Activated CD4-positive, alpha-beta memory T cell treated with anti-CD3 and anti-CD28 coated beads, Interleukin-2, amount 10 ng/mL, durations not matched to agents 7 days and 5 days (primary cell): ENCODE results near the gene DCAF17. TPM values are rescaled to one million over a fixed set of nuclear protein-coding genes. Genes with fewer than 3 reads are reported as not detected.

Experiments used
- CTCF ChIA-PET: fragments of 350-600 bp; sonication (Branson Sonifier 250); formaldehyde crosslinking; loops from one replicate; lab custom pipeline; 2021; ENCODE audit warnings: antibody characterized with exemption, inconsistent platforms; lab: Charles Lee
- POLR2A ChIA-PET: fragments of 350-600 bp; sonication (Branson Sonifier 250); formaldehyde crosslinking; loops from one replicate; lab custom pipeline; 2021; ENCODE audit warnings: antibody characterized with exemption; lab: Charles Lee
- DNase-seq: peaks from one replicate; pipeline ENCODE4 v3.0.0-alpha.2; 2020
- H3K27ac Mint-ChIP-seq: one replicate; pipeline ENCODE4 v1.8.0; 2021; ENCODE audit warnings: mild to moderate bottlenecking, mixed read lengths
- H3K27me3 Mint-ChIP-seq: one replicate; pipeline ENCODE4 v1.8.0; 2021; ENCODE audit warnings: mixed read lengths
- H3K36me3 Mint-ChIP-seq: one replicate; pipeline ENCODE4 v1.8.0; 2021; ENCODE audit warnings: low read depth, mixed read lengths
- H3K4me1 Mint-ChIP-seq: one replicate; pipeline ENCODE4 v1.8.0; 2021; ENCODE audit warnings: mixed read lengths
- H3K4me3 Mint-ChIP-seq: one replicate; pipeline ENCODE4 v1.8.0; 2021; ENCODE audit warnings: mild to moderate bottlenecking, mixed read lengths
- H3K9me3 Mint-ChIP-seq: one replicate; pipeline ENCODE4 v1.8.0; 2021; ENCODE audit warnings: mixed read lengths
- total RNA-seq, 2 experiments: library from RNA; stranded (reverse); gene quantifications; one replicate each; pipeline ENCODE4 v1.2.3, GENCODE V29; 2021

Gene DCAF17
- total RNA-seq, 2 experiments from 2014 or later: 12.8 to 14.8 TPM

GRCh38 chr2:171509945-171510731 is 76.1 kb downstream of the DCAF17 start:
- POLR2A ChIA-PET: no interaction called here
- peaks cover 10% of the 10 kb centered on the region for H3K27me3 Mint-ChIP-seq

GRCh38 chr2:171512014-171512413 is 78.0 kb downstream of the DCAF17 start:
- H3K4me1 Mint-ChIP-seq: peaks cover 5% of the 10 kb centered on the region
- DNase-seq: no peak
- H3K27ac Mint-ChIP-seq: no peak overlapping the region
- CTCF ChIA-PET: no interaction called here
- H3K36me3 Mint-ChIP-seq: no peaks in the 10 kb centered on the region
- H3K4me3 Mint-ChIP-seq: no peak overlapping the region
- H3K9me3 Mint-ChIP-seq: no peaks in the 10 kb centered on the region
- POLR2A ChIA-PET: no interaction called here
- H3K27me3 Mint-ChIP-seq: peaks cover 4% of the 10 kb centered on the region

More at GRCh38 chr2:171509945-171510731, 76.1 kb downstream of the DCAF17 start:
- Mint-ChIP-seq H3K27ac (no peak overlapping the region), H3K4me3 (peak overlapping the region; percentile 47), H3K36me3 (no peaks in the 10 kb centered on the region), H3K4me1 (peaks cover 5% of the 10 kb centered on the region), H3K9me3 (no peaks in the 10 kb centered on the region)
- DNase-seq: no peak
- CTCF ChIA-PET: no interaction called here

- DNase-seq: no peak
- POLR2A ChIA-PET: no interaction called here
- no peaks in the 10 kb centered on the region for H3K9me3 Mint-ChIP-seq
- H3K36me3 Mint-ChIP-seq: no peaks in the 10 kb centered on the region
- CTCF ChIA-PET: no interaction called here
- peaks cover 5% of the 10 kb centered on the region for H3K4me1 Mint-ChIP-seq
- H3K27ac Mint-ChIP-seq: no peak overlapping the region
- no peak overlapping the region for H3K4me3 Mint-ChIP-seq
- H3K27me3 Mint-ChIP-seq: peaks cover 1% of the 10 kb centered on the region
Observed at GRCh38 chr2:171512683-171513195, 78.7 kb downstream of the DCAF17 start.

GRCh38 chr2:171513719-171514160 is 79.7 kb downstream of the DCAF17 start:
- no peak for DNase-seq
- Mint-ChIP-seq H3K27me3 (peaks cover 2% of the 10 kb centered on the region), H3K9me3 (no peaks in the 10 kb centered on the region), H3K4me1 (peaks cover 5% of the 10 kb centered on the region), H3K4me3 (no peak overlapping the region), H3K27ac (no peak overlapping the region), H3K36me3 (no peaks in the 10 kb centered on the region)
- POLR2A ChIA-PET: no interaction called here
- CTCF ChIA-PET: no interaction called here

GRCh38 chr2:171514908-171515582 is 81.0 kb downstream of the DCAF17 start:
- CTCF ChIA-PET: no interaction called here
- peaks cover 2% of the 10 kb centered on the region for H3K4me1 Mint-ChIP-seq

GRCh38 chr2:171515672-171516298 is 81.8 kb downstream of the DCAF17 start:
- DNase-seq: no peak
- ChIA-PET POLR2A (no interaction called here), CTCF (no interaction called here)
- H3K4me3 Mint-ChIP-seq: no peak overlapping the region
- H3K4me1 Mint-ChIP-seq: peaks cover 2% of the 10 kb centered on the region
- peaks cover 13% of the 10 kb centered on the region for H3K27me3 Mint-ChIP-seq
- H3K9me3 Mint-ChIP-seq: no peaks in the 10 kb centered on the region
- H3K27ac Mint-ChIP-seq: no peak overlapping the region
- no peaks in the 10 kb centered on the region for H3K36me3 Mint-ChIP-seq

More at GRCh38 chr2:171514908-171515582, 81.0 kb downstream of the DCAF17 start:
- POLR2A ChIA-PET: no interaction called here
- Mint-ChIP-seq H3K36me3 (no peaks in the 10 kb centered on the region), H3K9me3 (no peaks in the 10 kb centered on the region), H3K4me3 (no peak overlapping the region), H3K27ac (no peak overlapping the region), H3K27me3 (peaks cover 10% of the 10 kb centered on the region)
- no peak for DNase-seq

GRCh38 chr2:171516793-171517192 is 82.8 kb downstream of the DCAF17 start:
- ChIA-PET POLR2A (no interaction called here), CTCF (no interaction called here)
- H3K4me3 Mint-ChIP-seq: no peak overlapping the region
- peaks cover 4% of the 10 kb centered on the region for H3K4me1 Mint-ChIP-seq
- H3K36me3 Mint-ChIP-seq: no peaks in the 10 kb centered on the region
- DNase-seq: no peak
- peaks cover 22% of the 10 kb centered on the region for H3K27me3 Mint-ChIP-seq
- no peaks in the 10 kb centered on the region for H3K9me3 Mint-ChIP-seq
- H3K27ac Mint-ChIP-seq: no peak overlapping the region

GRCh38 chr2:171520471-171520870 is 86.4 kb downstream of the DCAF17 start:
- Mint-ChIP-seq H3K27me3 (peaks cover 50% of the 10 kb centered on the region), H3K27ac (no peak overlapping the region)
- POLR2A ChIA-PET: no interaction called here

GRCh38 chr2:171521361-171522051 is 87.5 kb downstream of the DCAF17 start:
- CTCF ChIA-PET: interaction anchor here (1.2 kb wide), 1 partner anchor 13 kb away, joined by 3 read pairs; no protein-coding TSS in a partner anchor
- POLR2A ChIA-PET: no interaction called here
- Mint-ChIP-seq H3K36me3 (no peaks in the 10 kb centered on the region), H3K4me3 (peak overlapping the region; percentile 77), H3K27ac (no peak overlapping the region), H3K27me3 (peaks cover 53% of the 10 kb centered on the region), H3K4me1 (peaks cover 12% of the 10 kb centered on the region), H3K9me3 (no peaks in the 10 kb centered on the region)
- DNase-seq: no peak

More at GRCh38 chr2:171520471-171520870, 86.4 kb downstream of the DCAF17 start:
- H3K4me3 Mint-ChIP-seq: no peak overlapping the region
- DNase-seq: no peak
- no peaks in the 10 kb centered on the region for H3K36me3 Mint-ChIP-seq
- H3K9me3 Mint-ChIP-seq: no peaks in the 10 kb centered on the region
- CTCF ChIA-PET: interaction anchor here (1.2 kb wide), 1 partner anchor 14 kb away, joined by 3 read pairs; no protein-coding TSS in a partner anchor
- peaks cover 12% of the 10 kb centered on the region for H3K4me1 Mint-ChIP-seq

GRCh38 chr2:171522052-171522787 is 88.2 kb downstream of the DCAF17 start, which contains the start of gene CYBRD1:
Gene CYBRD1 (plus strand): TSS chr2:171522474. CDS start chr2:171522546, 72 bp downstream.
- Mint-ChIP-seq H3K4me3 (peak within 1 kb of the TSS; percentile 77), H3K27ac (no peak within 1 kb of the TSS), H3K4me1 (peaks cover 12% of the 10 kb centered on the region), H3K27me3 (peaks cover 56% of the 10 kb centered on the region), H3K36me3 (no peaks in the 10 kb centered on the region), H3K9me3 (no peaks in the 10 kb centered on the region)
- no peak for DNase-seq
- CTCF ChIA-PET: interaction anchor here (1.2 kb wide), 1 partner anchor 12 kb away, joined by 3 read pairs; no protein-coding TSS in a partner anchor
- POLR2A ChIA-PET: no interaction called here

GRCh38 chr2:171522788-171523087 is 88.7 kb downstream of the DCAF17 start:
- Mint-ChIP-seq H3K4me3 (peak overlapping the region; percentile 77), H3K4me1 (peaks cover 12% of the 10 kb centered on the region), H3K27me3 (peaks cover 60% of the 10 kb centered on the region), H3K36me3 (no peaks in the 10 kb centered on the region), H3K9me3 (no peaks in the 10 kb centered on the region), H3K27ac (no peak overlapping the region)
- peak; percentile 17 for DNase-seq
- ChIA-PET POLR2A (no interaction called here), CTCF (no interaction called here)
